HG03565 (cell line): ENCODE results near the gene PROB1.

Source experiments
- ATAC-seq: cut with Tn5 transposase; IDR thresholded peaks from one replicate; pipeline ENCODE4 v1.9.1; 2021; ENCODE audit warnings: mild to moderate bottlenecking, moderate library complexity; ENCODE audit not compliant: unreplicated experiment

PROB1 gene

GRCh38 chr5:139341689-139342422 lies 53.0 kb downstream of the PROB1 start, which contains the start of gene PAIP2:
Gene PAIP2, plus strand, starts transcription at chr5:139341854. Its CDS starts 21,931 bp downstream, at chr5:139363785.
- peak; percentile 86 for ATAC-seq

- no peak for ATAC-seq
Measured at GRCh38 chr5:139341187-139341688, 53.7 kb downstream of the PROB1 start.
